Activated CD8-positive, alpha-beta memory T cell treated with anti-CD3 and anti-CD28 coated beads for 1 hour (primary cell): Measurements from ENCODE around the gene PRSS21.

Experiments
- DNase-seq, 2 donors: peaks; one replicate each; pipeline ENCODE4 v3.0.0-alpha.2; 2020; ENCODE audit warnings: low read depth in 1 of 2; ENCODE audit errors: extremely low read depth in 1 of 2

PRSS21 gene

GRCh38 chr16:2816751-2817339 is at the start of gene PRSS21:
Gene PRSS21 (plus strand): TSS chr16:2817237. CDS start chr16:2817269, 32 bp downstream.
- no peak for DNase-seq

DNA sequence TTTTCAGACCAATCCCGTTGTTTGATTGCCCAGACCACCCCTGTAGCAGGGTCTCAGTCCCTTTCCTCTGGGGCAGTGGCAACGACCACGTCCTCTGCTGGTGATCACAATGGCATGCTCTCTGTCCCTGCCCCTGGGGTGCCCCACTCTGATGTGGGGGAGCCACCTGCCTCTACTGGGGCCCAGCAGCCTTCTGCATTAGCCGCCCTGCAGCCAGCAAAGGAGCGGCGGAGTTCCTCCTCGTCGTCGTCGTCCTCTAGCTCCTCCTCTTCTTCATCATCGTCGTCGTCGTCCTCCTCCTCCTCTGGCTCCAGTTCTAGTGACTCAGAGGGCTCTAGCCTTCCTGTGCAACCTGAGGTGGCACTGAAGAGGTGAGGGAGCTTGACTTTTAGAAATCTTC is 49.1 kb upstream of the PRSS21 start:
- no peak for DNase-seq

GRCh38 chr16:2768403-2769089 is 48.5 kb upstream of the PRSS21 start:
- DNase-seq = no peak

GRCh38 chr16:2769100-2769529 is 47.9 kb upstream of the PRSS21 start:
- DNase-seq = no peak

- no peak for DNase-seq
Measured at GRCh38 chr16:2769675-2770056, 47.4 kb upstream of the PRSS21 start.

GRCh38 chr16:2770057-2770951 is 46.7 kb upstream of the PRSS21 start:
- no peak for DNase-seq

- DNase-seq = no peak
Measured at GRCh38 chr16:2771496-2772402, 45.3 kb upstream of the PRSS21 start.

GRCh38 chr16:2773188-2773968 is 43.7 kb upstream of the PRSS21 start:
- no peak for DNase-seq

GRCh38 chr16:2774161-2774891 is 42.7 kb upstream of the PRSS21 start:
- DNase-seq = no peak

- DNase-seq = no peak
Measured at GRCh38 chr16:2775131-2775716, 41.8 kb upstream of the PRSS21 start.

DNA sequence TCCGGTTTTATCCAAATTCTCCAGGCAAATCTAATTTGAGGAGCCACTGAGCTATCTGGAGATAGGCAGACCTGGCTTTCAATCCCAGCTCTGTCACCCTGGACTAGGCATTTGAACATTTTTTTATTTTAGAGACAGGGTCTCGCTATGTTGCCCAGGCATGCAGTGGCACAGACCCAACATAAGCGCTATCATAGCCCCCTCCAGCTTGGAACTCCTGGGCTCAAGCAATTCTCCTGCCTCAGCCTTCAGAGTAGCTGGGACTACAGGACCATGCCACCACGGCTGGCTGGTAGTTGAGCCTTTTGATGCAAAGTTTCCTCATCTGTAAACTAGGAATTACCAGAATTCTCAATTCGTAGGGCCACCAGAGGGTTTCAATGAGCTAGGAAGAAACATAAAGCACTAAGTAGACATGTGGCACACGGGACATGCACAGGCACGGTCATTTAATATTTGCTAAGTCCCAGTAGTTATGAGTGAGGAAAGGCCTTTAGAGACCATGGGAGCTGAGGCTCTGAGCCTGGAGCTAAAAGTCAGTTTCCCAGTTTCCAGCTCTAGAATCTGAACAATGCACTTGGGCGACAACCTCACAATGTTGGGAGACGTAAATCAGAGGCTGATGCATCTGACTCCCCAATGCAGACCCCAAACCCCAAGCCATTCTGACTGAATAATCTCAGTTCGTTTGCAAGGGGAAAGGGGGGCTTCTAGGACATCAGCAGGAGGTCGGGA is 41.1 kb upstream of the PRSS21 start:
- no peak for DNase-seq

GRCh38 chr16:2776500-2777139 is 40.4 kb upstream of the PRSS21 start:
- DNase-seq = no peak

GRCh38 chr16:2777231-2777902 is 39.7 kb upstream of the PRSS21 start, which contains the start of gene ELOB:
Gene ELOB (minus strand): TSS chr16:2777280. CDS start chr16:2777239, 41 bp downstream.
- peak; percentile 64 to 86 for DNase-seq

DNA sequence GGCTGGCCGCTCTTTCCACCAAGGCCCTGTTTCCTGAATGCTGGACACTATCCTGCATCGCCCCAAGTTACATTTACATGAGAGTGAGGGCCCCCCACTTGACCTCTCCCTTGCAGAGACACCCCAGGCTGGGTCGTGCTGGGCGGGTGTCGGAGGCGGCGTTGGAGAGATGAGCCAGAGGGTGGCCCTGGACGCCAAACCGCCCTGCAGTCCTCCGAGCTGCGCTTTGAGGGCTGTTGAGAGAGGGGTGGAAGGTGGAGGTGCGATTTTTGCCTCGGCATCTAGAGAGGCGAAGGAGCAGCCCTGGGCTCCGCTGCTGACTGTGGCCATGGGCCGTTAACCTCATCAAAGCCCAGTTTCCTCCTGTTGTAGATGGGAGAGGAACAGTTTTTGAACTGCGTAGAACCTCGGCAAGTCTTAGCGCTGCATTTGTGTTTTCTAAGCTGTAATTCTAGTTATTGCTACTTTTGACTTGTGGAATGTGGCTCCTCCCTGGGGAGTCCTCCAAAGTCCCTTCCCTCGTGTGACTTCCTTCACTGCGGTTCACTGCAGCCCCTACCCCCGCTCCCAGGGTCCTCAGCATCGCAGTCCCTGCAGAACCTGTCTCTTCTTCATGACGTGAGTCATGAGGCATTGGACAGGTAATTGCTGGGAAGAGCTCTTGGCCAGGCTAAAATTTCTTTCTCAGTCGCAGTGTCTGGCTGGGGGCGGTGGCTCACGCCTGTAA is 39.0 kb upstream of the PRSS21 start:
- DNase-seq = no peak

GRCh38 chr16:2778630-2778958 is 38.4 kb upstream of the PRSS21 start:
- DNase-seq = no peak

GRCh38 chr16:2779151-2779920 is 37.7 kb upstream of the PRSS21 start:
- DNase-seq = no peak
